Measurements from ENCODE around the gene TMEM98. TPM values are rescaled to one million over a fixed set of nuclear protein-coding genes. Genes with fewer than 3 reads are reported as not detected.
A peak's percentile ranks its signal among the peaks of the same experiment; 100 is the strongest.
"Not testable (repeated sequence)": the region's sequence is repeated elsewhere in the genome, so short reads cannot be mapped to it uniquely, and the experiment has no call there.

TMEM98 gene
- 54.8 TPM for polyA plus RNA-seq (2012; ENCODE audit: insufficient read depth, insufficient read length)

- peak within 1 kb of the TSS; percentile 46 for H3K4me3 ChIP-seq (ENCODE audit: low read length)
- no peak for DNase-seq (ENCODE audit: low read depth, low spot score)
Measured at GRCh38 chr17:32927724-32928585, at the start of gene TMEM98. Gene TMEM98, plus strand, starts transcription at chr17:32928153. Its CDS starts 3,376 bp downstream, at chr17:32931529.

GRCh38 chr17:32878211-32878610 is 49.7 kb upstream of the TMEM98 start:
- DNase-seq (ENCODE audit: low read depth, low spot score), result no peak
- no peak overlapping the region for H3K4me3 ChIP-seq (ENCODE audit: low read length)

- DNase-seq (ENCODE audit: low read depth, low spot score), result no peak
- H3K4me3 ChIP-seq (ENCODE audit: low read length), result no peak overlapping the region
Measured at GRCh38 chr17:32879134-32879533, 48.8 kb upstream of the TMEM98 start.

GRCh38 chr17:32880671-32881453 is 47.1 kb upstream of the TMEM98 start:
- no peak for DNase-seq (ENCODE audit: low read depth, low spot score)

GRCh38 chr17:32882029-32882428 is 45.9 kb upstream of the TMEM98 start:
- DNase-seq (ENCODE audit: low read depth, low spot score), result no peak
- H3K4me3 ChIP-seq (ENCODE audit: low read length), result no peak overlapping the region

More at GRCh38 chr17:32880671-32881453, 47.1 kb upstream of the TMEM98 start:
- H3K4me3 ChIP-seq (ENCODE audit: low read length), result no peak overlapping the region

- no peak for DNase-seq (ENCODE audit: low read depth, low spot score)
- H3K4me3 ChIP-seq (ENCODE audit: low read length), result no peak overlapping the region
Measured at GRCh38 chr17:32882734-32883133, 45.2 kb upstream of the TMEM98 start.

GRCh38 chr17:32886951-32887350 is 41.0 kb upstream of the TMEM98 start:
- DNase-seq (ENCODE audit: low read depth, low spot score); H3K4me3 ChIP-seq (ENCODE audit: low read length): not testable (repeated sequence)

GRCh38 chr17:32887410-32887809 is 40.5 kb upstream of the TMEM98 start:
- DNase-seq (ENCODE audit: low read depth, low spot score); H3K4me3 ChIP-seq (ENCODE audit: low read length): not testable (repeated sequence)

- no peak for DNase-seq (ENCODE audit: low read depth, low spot score)
Measured at GRCh38 chr17:32894245-32894644, 33.7 kb upstream of the TMEM98 start.

GRCh38 chr17:32896647-32897258 is 31.2 kb upstream of the TMEM98 start:
- DNase-seq (ENCODE audit: low read depth, low spot score), result no peak
- H3K4me3 ChIP-seq (ENCODE audit: low read length), result no peak overlapping the region

More at GRCh38 chr17:32894245-32894644, 33.7 kb upstream of the TMEM98 start:
- H3K4me3 ChIP-seq (ENCODE audit: low read length), result no peak overlapping the region

GRCh38 chr17:32899236-32900013 is 28.5 kb upstream of the TMEM98 start:
- no peak overlapping the region for H3K4me3 ChIP-seq (ENCODE audit: low read length)
- no peak for DNase-seq (ENCODE audit: low read depth, low spot score)

GRCh38 chr17:32901743-32902142 is 26.2 kb upstream of the TMEM98 start:
- no peak overlapping the region for H3K4me3 ChIP-seq (ENCODE audit: low read length)
- DNase-seq (ENCODE audit: low read depth, low spot score), result no peak

GRCh38 chr17:32903774-32904673 is 23.9 kb upstream of the TMEM98 start:
- H3K4me3 ChIP-seq (ENCODE audit: low read length), result no peak overlapping the region
- no peak for DNase-seq (ENCODE audit: low read depth, low spot score)

- no peak for DNase-seq (ENCODE audit: low read depth, low spot score)
- no peak overlapping the region for H3K4me3 ChIP-seq (ENCODE audit: low read length)
Measured at GRCh38 chr17:32904891-32905290, 23.1 kb upstream of the TMEM98 start.

GRCh38 chr17:32907583-32907982 is 20.4 kb upstream of the TMEM98 start:
- H3K4me3 ChIP-seq (ENCODE audit: low read length), result no peak overlapping the region
- no peak for DNase-seq (ENCODE audit: low read depth, low spot score)

GRCh38 chr17:32909787-32910369 is 18.1 kb upstream of the TMEM98 start:
- peak; percentile 49 for DNase-seq (ENCODE audit: low read depth, low spot score)
- no peak overlapping the region for H3K4me3 ChIP-seq (ENCODE audit: low read length)

GRCh38 chr17:32910769-32911168 is 17.2 kb upstream of the TMEM98 start:
- no peak overlapping the region for H3K4me3 ChIP-seq (ENCODE audit: low read length)
- DNase-seq (ENCODE audit: low read depth, low spot score), result no peak
